GM18873 (cell line): Measurements from ENCODE around the gene PSMD9.
"Not testable (repeated sequence)": the region's sequence is repeated elsewhere in the genome, so short reads cannot be mapped to it uniquely, and the experiment has no call there.

Experiments used
- ATAC-seq: cut with Tn5 transposase; IDR thresholded peaks from one replicate; pipeline ENCODE4 v1.9.1; 2021; ENCODE audit warnings: mild to moderate bottlenecking, moderate library complexity, moderate number of reproducible peaks; ENCODE audit not compliant: unreplicated experiment, low FRiP score

PSMD9 gene

GRCh38 chr12:121872546-121873215 lies 15.9 kb upstream of the PSMD9 start:
- ATAC-seq, result no peak

GRCh38 chr12:121873216-121873569 lies 15.4 kb upstream of the PSMD9 start:
- no peak for ATAC-seq

GRCh38 chr12:121874071-121874470 lies 14.5 kb upstream of the PSMD9 start:
- no peak for ATAC-seq

- ATAC-seq, result no peak
Measured at GRCh38 chr12:121875582-121875981, 13.0 kb upstream of the PSMD9 start.

GRCh38 chr12:121876080-121876447 lies 12.5 kb upstream of the PSMD9 start:
- ATAC-seq, result not testable (repeated sequence)

- ATAC-seq, result no peak
Measured at GRCh38 chr12:121883315-121883660, 5.3 kb upstream of the PSMD9 start.

- ATAC-seq, result not testable (repeated sequence)
Measured at GRCh38 chr12:121885129-121885528, 3.5 kb upstream of the PSMD9 start.

GRCh38 chr12:121888083-121888477 lies 510 bp upstream of the PSMD9 start:
- ATAC-seq, result no peak

GRCh38 chr12:121889274-121889624 lies 659 bp downstream of the PSMD9 start:
- no peak for ATAC-seq

- not testable (repeated sequence) for ATAC-seq
Measured at GRCh38 chr12:121889661-121890060, 1.1 kb downstream of the PSMD9 start.

GRCh38 chr12:121892673-121893561 lies 4.3 kb downstream of the PSMD9 start:
- no peak for ATAC-seq

GRCh38 chr12:121893961-121894460 lies 5.4 kb downstream of the PSMD9 start:
- ATAC-seq, result no peak

- no peak for ATAC-seq
Measured at GRCh38 chr12:121894633-121895032, 6.0 kb downstream of the PSMD9 start.

GRCh38 chr12:121898287-121898686 lies 9.7 kb downstream of the PSMD9 start:
- no peak for ATAC-seq

GRCh38 chr12:121899590-121899989 lies 11.0 kb downstream of the PSMD9 start:
- no peak for ATAC-seq

GRCh38 chr12:121903202-121903601 lies 14.6 kb downstream of the PSMD9 start:
- no peak for ATAC-seq

GRCh38 chr12:121905746-121906145 lies 17.2 kb downstream of the PSMD9 start:
- no peak for ATAC-seq

- ATAC-seq, result no peak
Measured at GRCh38 chr12:121908702-121909101, 20.1 kb downstream of the PSMD9 start.

GRCh38 chr12:121911824-121912585 lies 23.4 kb downstream of the PSMD9 start:
- no peak for ATAC-seq

GRCh38 chr12:121915841-121916321 lies 27.3 kb downstream of the PSMD9 start:
- ATAC-seq, result no peak

- no peak for ATAC-seq
Measured at GRCh38 chr12:121916719-121917118, 28.1 kb downstream of the PSMD9 start.
